HG02970 (cell line): Measurements from ENCODE around the gene ARHGAP6.

Experiments used
- ATAC-seq: cut with Tn5 transposase; IDR thresholded peaks from one replicate; pipeline ENCODE4 v1.9.1; 2021; ENCODE audit warnings: mild to moderate bottlenecking, moderate library complexity, moderate number of reproducible peaks; ENCODE audit not compliant: unreplicated experiment, low FRiP score

ARHGAP6 gene

DNA sequence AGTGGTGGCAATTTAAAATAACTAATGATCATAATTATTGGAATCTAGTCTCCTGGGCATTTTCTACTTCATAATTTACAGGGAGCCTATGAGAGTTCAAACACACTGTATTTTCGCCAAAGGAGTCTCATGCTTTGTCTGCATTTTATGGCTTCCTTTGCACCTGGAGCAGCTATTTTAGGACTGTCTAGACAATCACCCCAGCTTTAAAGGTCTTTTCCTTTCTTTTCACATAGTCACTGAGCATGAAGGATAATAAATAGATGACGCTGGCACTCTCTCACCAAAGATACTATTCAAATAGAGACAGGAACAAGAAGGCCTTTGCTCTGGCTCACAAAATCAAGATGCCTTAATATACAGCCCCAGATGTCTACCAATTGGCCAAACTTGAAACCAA, 329.5 kb downstream of the ARHGAP6 start:
- no peak for ATAC-seq

DNA sequence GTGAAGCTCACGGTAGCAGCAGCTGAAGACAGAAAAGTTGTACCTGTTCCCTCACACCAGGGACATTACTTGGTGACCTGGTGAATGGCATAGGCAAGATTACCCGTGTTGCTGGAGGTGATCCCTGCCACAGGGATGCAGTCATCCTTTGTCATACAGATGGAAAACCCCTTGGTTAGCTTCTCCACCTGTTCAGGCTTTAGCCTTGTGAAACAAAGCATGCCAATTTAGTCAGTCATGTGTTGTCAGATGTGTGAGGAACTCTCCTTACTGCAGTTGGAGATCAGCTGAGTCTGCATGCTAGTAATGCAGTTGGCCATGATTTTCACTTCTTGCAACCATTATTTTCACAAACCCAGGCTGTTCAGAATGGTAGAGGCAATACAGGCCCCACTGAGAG, 331.6 kb downstream of the ARHGAP6 start:
- ATAC-seq: no peak

DNA sequence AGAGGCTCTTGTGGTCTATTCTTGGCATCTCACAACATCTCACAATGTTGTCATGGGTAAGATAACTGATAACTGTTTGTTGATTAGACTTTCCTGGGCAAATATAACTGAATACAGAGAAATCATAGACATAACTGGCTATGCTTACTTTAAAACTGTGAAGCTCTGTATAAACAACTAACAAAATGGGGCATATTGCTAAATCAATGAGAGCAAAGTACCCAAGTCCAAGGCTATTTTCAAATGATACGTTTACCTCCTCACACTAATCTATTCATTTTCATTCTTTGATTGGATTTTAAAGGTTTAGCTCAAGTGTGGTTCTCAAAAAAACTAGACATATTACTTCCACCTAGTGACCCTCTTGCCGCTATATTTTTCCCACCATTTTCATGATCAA, 333.9 kb downstream of the ARHGAP6 start:
- ATAC-seq: no peak

- no peak for ATAC-seq
Observed at GRCh38 chrX:11329021-11329420, 336.7 kb downstream of the ARHGAP6 start.

- ATAC-seq: no peak
Observed at GRCh38 chrX:11328134-11328533, 337.6 kb downstream of the ARHGAP6 start.

GRCh38 chrX:11321986-11322385, 343.7 kb downstream of the ARHGAP6 start:
- ATAC-seq: no peak

- ATAC-seq: no peak
Observed at GRCh38 chrX:11319806-11320520, 345.8 kb downstream of the ARHGAP6 start.

GRCh38 chrX:11311706-11312105, 354.0 kb downstream of the ARHGAP6 start:
- no peak for ATAC-seq

GRCh38 chrX:11309220-11309619, 356.5 kb downstream of the ARHGAP6 start:
- no peak for ATAC-seq

DNA sequence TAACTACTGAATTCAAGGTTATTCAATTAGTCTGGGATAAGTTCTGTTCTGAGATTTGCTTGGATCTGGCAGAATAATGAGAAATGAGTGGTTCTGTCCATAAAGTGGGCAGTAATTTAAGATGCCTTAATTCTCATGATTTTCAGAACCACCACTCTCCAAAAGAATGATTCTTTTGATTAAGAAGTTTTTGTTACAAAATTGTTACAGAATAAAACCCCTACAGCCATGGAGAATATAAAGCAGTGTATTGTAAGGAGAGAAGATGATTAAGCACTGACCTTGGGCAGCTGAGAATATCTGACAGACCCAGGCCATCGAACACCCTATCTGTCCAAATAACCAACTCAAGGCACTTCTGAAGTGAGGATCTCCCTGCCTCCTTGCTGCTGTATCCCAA, 360.1 kb downstream of the ARHGAP6 start:
- ATAC-seq: no peak

GRCh38 chrX:11304829-11305228, 360.9 kb downstream of the ARHGAP6 start:
- ATAC-seq: no peak

DNA sequence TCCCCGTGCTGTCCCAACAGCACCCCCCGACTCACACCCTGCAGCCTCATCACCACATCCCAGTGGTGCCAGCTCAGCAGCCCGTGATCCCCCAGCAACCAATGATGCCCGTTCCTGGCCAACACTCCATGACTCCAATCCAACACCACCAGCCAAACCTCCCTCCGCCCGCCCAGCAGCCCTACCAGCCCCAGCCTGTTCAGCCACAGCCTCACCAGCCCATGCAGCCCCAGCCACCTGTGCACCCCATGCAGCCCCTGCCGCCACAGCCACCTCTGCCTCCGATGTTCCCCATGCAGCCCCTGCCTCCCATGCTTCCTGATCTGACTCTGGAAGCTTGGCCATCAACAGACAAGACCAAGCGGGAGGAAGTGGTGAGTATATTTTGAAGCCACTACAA, 367.1 kb downstream of the ARHGAP6 start:
- no peak for ATAC-seq

GRCh38 chrX:11296051-11296450, 369.7 kb downstream of the ARHGAP6 start:
- ATAC-seq: no peak

GRCh38 chrX:11293113-11293512, 372.6 kb downstream of the ARHGAP6 start, which contains the start of gene AMELX:
AMELX (plus strand) TSS chrX:11293413; CDS start chrX:11294789, 1,376 bp downstream.
- no peak for ATAC-seq

DNA sequence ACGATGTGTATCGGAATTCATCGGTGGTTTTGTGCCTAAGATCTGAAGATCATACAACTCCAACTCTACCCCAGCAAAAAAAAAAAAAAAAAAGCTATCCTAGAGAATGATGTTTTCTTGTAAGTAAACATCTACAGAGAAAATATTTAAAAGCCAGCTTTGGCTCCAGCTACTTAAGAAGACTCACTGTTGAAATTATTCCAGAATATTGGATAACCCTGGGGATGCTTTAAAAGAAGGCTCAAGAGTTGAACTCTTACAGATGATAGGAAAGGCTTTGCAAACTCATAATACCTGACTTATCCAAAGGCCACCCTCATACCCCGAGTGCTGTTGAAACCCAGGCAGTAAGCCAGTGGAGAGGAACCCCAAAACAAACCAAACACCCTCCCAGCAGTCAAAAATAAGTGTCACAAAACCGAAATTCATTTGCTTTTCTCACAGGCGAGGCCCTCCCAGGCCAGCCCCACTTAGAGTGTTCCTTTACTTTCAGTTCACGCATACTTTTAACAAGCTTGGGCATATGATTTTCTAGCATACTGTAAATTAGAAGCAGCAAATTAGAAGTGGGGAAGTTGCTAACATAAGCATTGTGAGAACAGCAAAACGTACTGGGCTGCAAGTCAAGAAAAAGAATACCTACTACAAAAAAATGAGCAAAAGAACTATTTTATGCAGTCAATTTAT, 375.2 kb downstream of the ARHGAP6 start:
- no peak for ATAC-seq

GRCh38 chrX:11287505-11287904, 378.2 kb downstream of the ARHGAP6 start:
- ATAC-seq: no peak

DNA sequence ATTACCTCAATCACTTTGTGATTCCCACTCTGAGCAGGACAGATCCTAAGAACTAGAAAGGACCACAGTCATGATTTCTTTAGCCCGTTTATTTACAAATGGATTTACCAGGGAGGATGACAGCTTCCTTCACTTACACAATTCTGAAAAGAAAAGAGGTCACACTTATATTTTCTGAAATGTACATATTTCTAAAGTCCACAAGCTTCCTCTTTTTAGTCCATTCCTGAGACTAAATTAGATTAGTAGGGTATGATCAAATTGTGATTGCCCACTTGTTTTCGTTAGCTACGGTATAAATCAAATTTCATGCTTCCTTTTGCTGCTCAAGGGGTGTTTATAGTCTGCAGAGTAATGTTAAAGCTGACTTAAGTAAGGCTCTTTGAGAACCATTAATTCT, 380.1 kb downstream of the ARHGAP6 start:
- no peak for ATAC-seq

DNA sequence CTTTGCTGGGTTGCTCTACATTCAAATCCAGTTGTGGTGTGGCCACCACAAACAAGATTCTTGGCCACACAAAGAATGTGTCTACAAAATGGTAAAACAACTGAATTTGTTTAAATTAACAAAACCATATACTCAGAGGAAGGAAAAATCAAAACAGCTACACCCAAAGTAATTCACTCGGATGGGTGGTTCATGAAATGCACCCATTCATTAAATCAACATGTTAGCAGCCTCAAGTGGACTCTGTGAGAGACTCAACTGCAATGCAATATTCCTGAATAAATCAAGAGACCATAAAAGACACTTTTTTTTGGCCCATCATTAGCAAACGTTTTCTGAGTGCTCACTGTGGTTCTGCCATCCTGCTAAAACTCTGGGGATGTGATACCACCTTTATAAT, 383.7 kb downstream of the ARHGAP6 start:
- no peak for ATAC-seq

DNA sequence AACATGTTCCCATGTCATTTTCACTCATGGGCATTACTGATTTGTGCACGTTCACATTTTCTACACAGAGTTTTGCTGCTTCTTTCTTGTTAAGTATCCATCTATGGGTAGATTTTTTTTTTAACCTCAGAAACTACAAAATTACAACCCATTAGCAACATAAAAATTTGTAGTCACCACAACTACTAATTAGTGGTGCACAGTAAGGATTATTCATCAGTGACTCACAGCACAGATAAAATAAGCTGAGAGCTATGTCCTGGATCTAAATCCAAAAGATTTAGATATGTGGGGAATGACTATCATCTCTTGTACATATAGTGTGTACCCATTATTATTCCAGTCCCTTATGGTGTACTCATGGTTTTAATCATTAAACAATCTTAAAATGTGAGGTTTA, 392.2 kb downstream of the ARHGAP6 start:
- ATAC-seq: no peak

DNA sequence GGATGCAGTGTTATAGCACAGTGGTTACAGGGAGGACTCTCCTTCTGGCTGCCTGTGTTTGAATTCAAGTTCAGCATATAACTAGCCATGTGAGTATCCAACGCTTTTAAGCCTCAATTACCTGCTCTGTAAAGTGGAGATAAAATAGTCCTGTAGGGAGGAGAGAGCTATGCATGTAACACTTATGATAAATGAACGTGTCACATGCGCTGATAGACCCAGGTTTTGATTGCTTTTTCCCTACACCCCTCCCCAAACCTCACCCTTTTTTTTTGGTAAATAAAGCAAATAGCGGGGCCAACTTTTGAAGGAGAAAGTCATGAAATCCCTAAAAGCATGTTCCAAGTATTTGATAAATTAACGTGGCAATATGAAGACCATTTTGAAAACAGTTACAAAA, 392.9 kb downstream of the ARHGAP6 start:
- no peak for ATAC-seq

DNA sequence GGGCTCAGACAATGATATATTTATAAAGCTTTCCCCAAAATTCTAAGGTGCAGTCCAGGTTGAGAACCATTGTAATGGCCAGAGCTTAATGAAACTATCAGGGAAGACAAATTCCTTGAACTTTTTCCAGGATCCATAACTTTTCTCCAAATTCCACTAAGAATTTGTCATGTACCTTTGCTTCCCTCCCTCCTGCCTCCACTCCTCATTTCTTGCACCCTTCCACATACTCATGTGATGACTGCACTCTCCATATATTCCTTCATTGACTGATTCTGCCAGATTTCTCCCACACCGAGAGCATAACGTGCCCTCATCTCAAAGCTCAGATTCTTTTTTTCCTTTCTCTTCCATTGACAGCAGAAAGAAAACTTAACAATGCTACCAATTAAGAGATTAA, 393.4 kb downstream of the ARHGAP6 start:
- no peak for ATAC-seq

DNA sequence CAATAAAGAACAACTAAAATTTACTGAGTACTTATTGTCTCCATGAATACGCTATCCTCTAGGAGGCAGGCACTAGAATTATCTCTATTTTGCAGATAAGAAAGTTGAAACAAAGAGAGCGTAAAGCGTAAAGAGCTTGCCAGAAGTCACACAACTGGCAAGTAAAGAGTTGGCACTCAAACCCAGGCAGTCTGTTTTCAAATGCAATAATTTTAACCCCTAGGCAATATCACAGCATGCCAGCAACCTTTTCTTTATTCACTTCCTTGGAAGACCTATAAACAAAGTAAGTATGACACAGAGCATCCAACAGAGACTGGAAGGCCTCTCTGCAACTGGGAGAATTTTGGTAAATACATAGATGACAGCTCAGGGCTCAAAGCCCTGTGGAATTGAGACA, 395.7 kb downstream of the ARHGAP6 start:
- ATAC-seq: no peak
